Measurements from ENCODE around the gene PILRA.
"Not testable (repeated sequence)": the region's sequence is repeated elsewhere in the genome, so short reads cannot be mapped to it uniquely, and the experiment has no call there.

Gene PILRA

DNA sequence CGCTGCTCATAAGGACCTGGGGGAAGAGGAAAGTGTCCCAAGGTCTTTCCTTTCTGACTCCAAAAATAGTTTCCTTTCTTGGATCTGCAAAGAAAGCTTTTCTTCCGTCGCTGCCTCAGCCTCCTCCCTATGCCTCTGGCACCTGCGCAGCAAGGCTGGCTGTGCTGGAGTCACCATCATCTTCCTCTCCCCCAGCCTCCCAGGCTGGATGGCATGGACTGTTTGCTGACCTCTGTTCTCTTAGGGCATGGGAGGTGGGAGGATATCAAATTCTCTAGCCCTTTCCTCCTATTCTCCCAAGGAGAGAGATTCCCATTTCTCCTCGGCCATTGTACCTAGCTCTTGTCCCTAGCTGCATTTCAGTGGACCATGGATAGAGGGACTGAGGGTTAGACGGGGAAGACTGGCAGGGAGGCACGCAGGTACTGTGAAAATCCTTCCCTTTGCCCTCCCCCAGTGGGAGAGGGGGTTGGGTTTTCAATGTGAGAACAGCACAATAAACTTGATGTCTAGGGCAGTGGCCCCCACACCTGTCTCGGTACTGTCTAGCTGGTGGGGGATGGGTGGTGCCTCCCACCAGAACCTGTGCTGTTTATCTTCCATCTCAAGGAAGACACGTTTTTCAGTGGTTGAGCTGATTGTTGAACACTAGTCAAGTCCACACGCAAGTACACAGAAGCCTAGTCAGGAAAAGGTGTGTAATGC is 60.5 kb downstream of the PILRA start:
- DNase-seq (ENCODE audit: insufficient read length, low spot score) = no peak
- FAIRE-seq = no peak
- TF ChIP-seq, protein P1, sequence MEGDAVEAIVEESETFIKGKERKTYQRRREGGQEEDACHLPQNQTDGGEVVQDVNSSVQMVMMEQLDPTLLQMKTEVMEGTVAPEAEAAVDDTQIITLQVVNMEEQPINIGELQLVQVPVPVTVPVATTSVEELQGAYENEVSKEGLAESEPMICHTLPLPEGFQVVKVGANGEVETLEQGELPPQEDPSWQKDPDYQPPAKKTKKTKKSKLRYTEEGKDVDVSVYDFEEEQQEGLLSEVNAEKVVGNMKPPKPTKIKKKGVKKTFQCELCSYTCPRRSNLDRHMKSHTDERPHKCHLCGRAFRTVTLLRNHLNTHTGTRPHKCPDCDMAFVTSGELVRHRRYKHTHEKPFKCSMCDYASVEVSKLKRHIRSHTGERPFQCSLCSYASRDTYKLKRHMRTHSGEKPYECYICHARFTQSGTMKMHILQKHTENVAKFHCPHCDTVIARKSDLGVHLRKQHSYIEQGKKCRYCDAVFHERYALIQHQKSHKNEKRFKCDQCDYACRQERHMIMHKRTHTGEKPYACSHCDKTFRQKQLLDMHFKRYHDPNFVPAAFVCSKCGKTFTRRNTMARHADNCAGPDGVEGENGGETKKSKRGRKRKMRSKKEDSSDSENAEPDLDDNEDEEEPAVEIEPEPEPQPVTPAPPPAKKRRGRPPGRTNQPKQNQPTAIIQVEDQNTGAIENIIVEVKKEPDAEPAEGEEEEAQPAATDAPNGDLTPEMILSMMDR (IDR thresholded peaks at IDR 0.05; ENCODE audit: insufficient read depth, missing control alignments) = no peak

DNA sequence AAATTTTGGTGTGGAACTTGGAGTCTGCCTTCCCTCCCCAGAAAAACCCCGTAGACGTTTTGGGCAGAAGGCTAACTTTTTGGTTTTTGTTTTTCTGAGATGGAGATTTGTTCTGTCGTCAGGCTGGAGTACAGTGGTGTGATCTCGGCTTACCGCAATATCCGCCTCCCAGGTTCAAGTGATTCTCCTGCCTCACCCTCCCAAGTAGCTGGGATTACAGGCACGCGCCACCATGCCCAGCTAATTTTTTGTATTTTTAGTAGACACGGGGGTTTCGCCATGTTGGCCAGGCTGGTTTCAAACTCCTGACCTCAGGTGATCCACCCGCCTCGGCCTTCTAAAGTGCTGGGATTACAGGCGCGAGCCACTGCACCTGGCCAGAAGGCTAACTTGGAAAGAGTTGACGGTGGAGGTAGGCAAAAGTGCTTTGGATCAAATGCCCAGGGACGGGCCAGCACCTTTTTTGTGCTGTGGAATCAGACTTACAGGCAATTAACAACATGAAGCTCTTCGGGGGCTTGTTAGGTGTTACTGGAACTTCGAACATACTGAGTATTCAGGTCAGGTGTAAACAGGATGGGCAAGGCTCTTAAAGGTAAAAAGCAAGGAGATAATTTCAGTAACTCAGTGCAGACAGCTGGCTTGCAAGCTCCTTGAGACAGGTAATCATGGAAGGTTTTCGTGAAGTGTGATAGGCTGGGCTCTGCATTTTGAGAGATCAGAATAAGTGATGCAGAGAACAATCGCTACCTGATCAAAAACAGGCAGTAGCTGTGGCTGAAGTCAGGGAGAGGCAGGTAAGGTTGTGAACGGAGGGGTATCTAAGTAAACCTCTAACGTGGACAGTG is 61.2 kb downstream of the PILRA start:
- TF ChIP-seq, protein P1 (IDR thresholded peaks at IDR 0.05; ENCODE audit: insufficient read depth, missing control alignments) = no peak
- DNase-seq (ENCODE audit: insufficient read length, low spot score) (no peak), FAIRE-seq (no peak)

DNA sequence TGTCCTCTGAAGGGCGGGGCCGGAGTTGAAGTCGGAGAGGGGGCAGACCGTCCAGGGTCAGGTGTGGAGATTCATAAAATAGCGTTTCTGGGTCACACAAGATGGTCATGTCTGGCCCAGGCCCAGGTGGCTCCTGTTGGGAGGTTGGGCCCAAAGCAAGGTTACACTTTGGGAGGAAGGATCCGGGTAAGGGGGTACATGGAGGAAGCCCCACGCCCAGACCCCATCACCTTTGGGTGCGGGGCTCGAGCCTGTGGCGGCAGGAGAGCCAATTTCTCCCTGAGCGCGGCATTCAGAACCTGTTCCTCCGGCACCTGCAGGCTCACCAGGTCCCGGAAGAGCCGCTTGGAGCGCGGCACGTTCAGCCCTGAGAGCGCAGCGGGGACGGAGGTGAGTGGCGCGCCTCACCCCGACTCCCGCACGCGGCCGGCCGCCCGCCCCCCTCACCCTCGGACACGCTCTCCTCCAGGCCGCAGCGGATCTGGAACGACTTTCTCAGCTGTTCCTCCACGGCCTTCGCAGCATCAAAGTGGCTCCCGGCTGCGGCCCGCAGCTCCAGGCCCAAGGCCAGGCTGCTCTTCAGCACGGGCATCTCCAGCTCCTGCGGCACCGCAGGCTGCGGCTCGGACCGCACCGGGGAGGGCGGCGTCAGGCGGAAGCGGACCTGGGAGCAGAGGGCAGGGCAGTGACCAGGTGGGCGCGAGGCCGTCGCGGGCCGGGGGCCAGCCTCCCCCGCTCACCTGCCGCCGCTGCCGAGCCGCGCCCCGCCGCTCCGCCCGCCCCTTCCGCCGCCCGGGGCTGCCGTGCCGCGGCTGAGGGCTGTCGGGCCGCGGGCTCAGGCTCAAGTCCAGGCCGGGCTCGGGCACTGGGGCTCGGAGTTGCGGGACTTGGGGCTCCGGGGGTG is 62.4 kb downstream of the PILRA start:
- DNase-seq (ENCODE audit: insufficient read length, low spot score) = no peak
- FAIRE-seq = no peak
- TF ChIP-seq, protein P1 (IDR thresholded peaks at IDR 0.05; ENCODE audit: insufficient read depth, missing control alignments) = no peak

DNA sequence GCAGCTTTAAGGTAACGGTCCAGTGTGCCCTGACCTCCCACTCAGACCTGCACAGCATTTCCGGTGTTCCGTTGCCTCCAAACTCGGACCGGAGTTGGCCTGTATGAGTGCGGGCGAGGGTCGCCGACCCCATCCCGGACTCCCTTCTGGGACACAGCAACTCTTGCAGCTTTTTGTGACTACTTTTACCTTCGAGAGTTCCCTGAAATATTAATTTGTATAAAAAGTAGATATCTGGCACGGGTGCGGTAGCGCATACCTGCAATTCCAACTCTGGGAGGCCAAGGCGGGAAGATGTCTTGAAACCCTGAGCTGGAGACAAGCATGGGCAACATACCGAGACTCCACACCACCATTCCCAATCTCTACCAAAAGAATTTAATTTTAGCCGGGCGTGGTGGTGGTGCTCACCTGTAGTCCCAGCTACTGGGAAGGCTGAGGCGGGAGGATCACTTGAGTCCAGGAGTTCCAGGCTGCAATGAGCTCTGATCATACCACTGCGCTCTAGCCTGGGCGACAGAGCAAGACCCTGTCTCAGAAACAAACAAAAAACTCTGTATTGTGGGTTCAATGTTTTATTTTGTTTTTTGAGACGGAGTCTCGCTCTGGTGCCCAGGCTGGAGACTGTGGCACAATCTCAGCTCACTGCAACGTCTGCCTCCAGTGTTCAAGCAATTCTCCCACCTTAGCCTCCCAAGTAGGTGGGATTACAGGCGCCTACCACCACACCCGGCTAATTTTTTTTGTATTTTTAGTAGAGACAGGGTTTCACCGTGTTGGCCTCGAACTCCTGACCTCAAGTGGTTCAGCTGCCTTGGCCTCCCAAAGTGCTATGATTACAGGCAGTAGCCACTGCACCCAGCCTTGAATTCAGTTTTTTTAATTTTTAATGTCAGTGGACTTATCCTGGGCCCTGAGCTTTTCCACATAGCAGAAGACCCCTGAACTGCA is 64.1 kb downstream of the PILRA start:
- FAIRE-seq = no peak
- TF ChIP-seq, protein P1 (IDR thresholded peaks at IDR 0.05; ENCODE audit: insufficient read depth, missing control alignments) = no peak
- DNase-seq (ENCODE audit: insufficient read length, low spot score) = no peak

- FAIRE-seq (no peak), DNase-seq (ENCODE audit: insufficient read length, low spot score) (no peak)
- TF ChIP-seq, protein P1 (IDR thresholded peaks at IDR 0.05; ENCODE audit: insufficient read depth, missing control alignments) = no peak
Observed at GRCh38 chr7:100438172-100438571, 64.9 kb downstream of the PILRA start.

- FAIRE-seq; DNase-seq (ENCODE audit: insufficient read length, low spot score): not testable (repeated sequence)
Observed at GRCh38 chr7:100438731-100439130, 65.4 kb downstream of the PILRA start.

- not testable (repeated sequence) for DNase-seq (ENCODE audit: insufficient read length, low spot score); FAIRE-seq
Observed at GRCh38 chr7:100439244-100439643, 66.0 kb downstream of the PILRA start.
